Karpas-422 (cell line): Measurements from ENCODE around the gene CPAMD8. TPM values are rescaled to one million over a fixed set of nuclear protein-coding genes. Genes with fewer than 3 reads are reported as not detected.

Experiments
- DNase-seq: peaks from one replicate; pipeline ENCODE4 v3.0.0-alpha.2; 2015
- H2AFZ ChIP-seq: fragments of 200-600 bp; sonication (generic); 2 replicates; pipeline ENCODE4 v1.6.1; 2014; ENCODE audit warnings: antibody characterized with exemption, low read length, mixed read lengths
- H3K27ac ChIP-seq: fragments of 200-600 bp; sonication (generic); 2 replicates; pipeline ENCODE4 v1.5.1; 2014; ENCODE audit warnings: mild to moderate bottlenecking, low read length, moderate library complexity
- H3K27me3 ChIP-seq: fragments of 200-600 bp; sonication (generic); 2 replicates; pipeline ENCODE4 v1.6.1; 2014; ENCODE audit warnings: low read length, mixed read lengths
- H3K36me3 ChIP-seq: fragments of 200-600 bp; sonication (generic); 2 replicates; pipeline ENCODE4 v1.6.1; 2014; ENCODE audit warnings: low read length, mixed read lengths; ENCODE audit not compliant: insufficient read depth
- H3K4me1 ChIP-seq: fragments of 200-600 bp; sonication (generic); 2 replicates; pipeline ENCODE4 v1.6.1; 2014; ENCODE audit warnings: mild to moderate bottlenecking, low read length, mixed read lengths
- H3K4me2 ChIP-seq: fragments of 200-600 bp; sonication (generic); 2 replicates; pipeline ENCODE4 v1.6.1; 2014; ENCODE audit warnings: low read length, low read depth, mild to moderate bottlenecking; ENCODE audit not compliant: poor library complexity, severe bottlenecking
- H3K4me3 ChIP-seq: fragments of 200-600 bp; sonication (generic); 2 replicates; pipeline ENCODE4 v1.5.1; 2014; ENCODE audit warnings: mild to moderate bottlenecking, antibody characterized with exemption, low read length, mixed read lengths
- H3K79me2 ChIP-seq: fragments of 200-600 bp; sonication (generic); 2 replicates; pipeline ENCODE4 v1.6.1; 2014; ENCODE audit warnings: mild to moderate bottlenecking, low read length, mixed read lengths
- H3K9ac ChIP-seq: fragments of 200-600 bp; sonication (generic); 2 replicates; pipeline ENCODE4 v1.6.0; 2014; ENCODE audit warnings: low read length
- H3K9me2 ChIP-seq: fragments of 200-600 bp; sonication (generic), shearing (Covaris generic); replicated peaks from 2 replicates; pipeline ENCODE4 v1.6.0; 2014; ENCODE audit warnings: mild to moderate bottlenecking, low read length, moderate library complexity; ENCODE audit not compliant: insufficient read depth
- H3K9me3 ChIP-seq: fragments of 300-700, 200-600 bp; sonication (generic); 2 replicates; pipeline ENCODE4 v1.6.1; 2014; ENCODE audit warnings: low read length, mixed read lengths
- H4K20me1 ChIP-seq: fragments of 200-600 bp; sonication (generic); 2 replicates; pipeline ENCODE4 v1.6.1; 2014; ENCODE audit warnings: mild to moderate bottlenecking, antibody characterized with exemption, low read length, low read depth; ENCODE audit not compliant: insufficient read depth
- total RNA-seq: library from RNA; depleted of rRNA; stranded (reverse); fragments of >200 nt; shearing (Covaris generic); gene quantifications from 2 replicates; pipeline ENCODE4 v1.2.3, GENCODE V29; 2014; ENCODE audit warnings: low replicate concordance

CPAMD8 gene
- total RNA-seq, 1 experiment from 2014 or later: not detected

DNA sequence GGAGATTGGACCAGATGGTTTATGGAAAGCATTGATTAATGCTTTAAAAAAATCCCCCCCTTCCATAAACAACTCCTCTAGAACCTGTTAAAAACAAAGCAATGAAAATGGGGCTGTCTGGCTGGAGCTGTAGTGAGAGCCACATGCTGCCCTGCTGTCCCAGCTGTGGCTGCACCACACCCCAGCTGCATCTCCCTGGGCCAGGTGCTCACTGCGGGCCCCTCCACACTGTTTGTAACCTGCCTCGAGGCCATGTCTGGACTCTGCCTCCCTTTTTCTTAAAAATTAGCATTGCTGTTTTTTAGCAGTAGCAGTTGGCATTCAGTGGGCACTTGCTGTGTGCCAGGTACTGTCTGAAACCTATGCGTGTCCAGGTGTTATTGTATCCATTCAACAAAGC lies 153.0 kb downstream of the CPAMD8 start:
- no peak overlapping the region for H3K4me3 ChIP-seq

DNA sequence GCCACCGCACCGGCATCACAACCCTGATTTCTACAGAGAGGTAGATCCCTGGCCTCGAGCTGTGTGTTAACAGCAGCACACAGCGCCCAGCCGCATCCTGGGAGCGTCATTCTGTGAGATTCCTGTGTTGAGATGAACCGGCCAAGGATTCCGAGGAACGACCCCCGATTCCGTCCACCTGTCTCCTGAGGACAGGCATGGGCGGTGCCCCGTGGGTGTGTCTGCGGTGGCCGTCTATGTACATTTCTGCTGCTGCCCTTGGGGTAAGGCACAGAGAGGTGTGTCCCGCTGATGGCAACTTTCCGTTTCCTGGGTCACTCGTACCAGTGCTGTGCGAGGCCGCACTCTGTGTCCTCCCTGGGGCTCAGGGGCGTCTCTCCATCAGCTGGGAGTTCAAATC lies 153.9 kb downstream of the CPAMD8 start:
- Histone ChIP-seq H3K9ac (no peak overlapping the region), H3K4me2 (no peak overlapping the region), H3K4me3 (no peak overlapping the region), H3K4me1 (no peaks in the 10 kb centered on the region), H4K20me1 (no peaks in the 10 kb centered on the region), H3K36me3 (peaks cover 18% of the 10 kb centered on the region), H3K9me2 (no peaks in the 10 kb centered on the region), H3K27ac (no peak overlapping the region), H3K9me3 (no peaks in the 10 kb centered on the region), H3K79me2 (peaks cover 8% of the 10 kb centered on the region; the same call in 1 of the 2 replicates), H3K27me3 (no peaks in the 10 kb centered on the region), H2AFZ (no peak overlapping the region)
- DNase-seq: no peak

More for the DNA sequence above, 153.0 kb downstream of the CPAMD8 start:
- H3K27me3 ChIP-seq: no peaks in the 10 kb centered on the region
- H3K4me1 ChIP-seq: no peaks in the 10 kb centered on the region
- H4K20me1 ChIP-seq: no peaks in the 10 kb centered on the region
- H3K9me2 ChIP-seq: no peaks in the 10 kb centered on the region
- no peak overlapping the region for H3K27ac ChIP-seq
- peaks cover 8% of the 10 kb centered on the region; the same call in 1 of the 2 replicates for H3K79me2 ChIP-seq
- no peak overlapping the region for H3K4me2 ChIP-seq
- no peak overlapping the region for H3K9ac ChIP-seq
- no peak overlapping the region for H2AFZ ChIP-seq
- H3K9me3 ChIP-seq: no peaks in the 10 kb centered on the region
- H3K36me3 ChIP-seq: peaks cover 21% of the 10 kb centered on the region
- DNase-seq: no peak

DNA sequence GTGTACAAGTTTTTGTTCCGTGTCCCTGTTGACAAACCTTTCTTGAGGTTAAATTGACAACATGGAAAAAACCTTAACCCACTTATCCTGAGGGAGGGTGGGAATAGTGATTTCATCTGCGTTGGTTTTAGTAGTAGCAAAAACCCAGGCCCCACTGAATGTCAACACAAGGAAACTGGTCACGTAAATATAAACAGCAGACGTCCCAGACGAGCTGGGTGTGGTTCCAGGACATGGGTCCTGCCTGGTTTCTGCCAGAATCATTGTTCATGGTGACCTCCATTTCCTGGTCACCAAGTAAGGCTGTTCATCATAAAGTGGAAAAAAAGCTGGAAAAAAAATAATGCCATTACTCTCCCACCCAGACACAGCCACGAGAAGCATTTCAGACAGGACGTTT lies 154.7 kb downstream of the CPAMD8 start:
- H3K36me3 ChIP-seq: peaks cover 18% of the 10 kb centered on the region
- H3K79me2 ChIP-seq: peaks cover 8% of the 10 kb centered on the region; the same call in 1 of the 2 replicates
- H3K4me2 ChIP-seq: no peak overlapping the region
- no peak overlapping the region for H3K4me3 ChIP-seq
- no peaks in the 10 kb centered on the region for H3K9me2 ChIP-seq
- no peaks in the 10 kb centered on the region for H3K9me3 ChIP-seq
- no peaks in the 10 kb centered on the region for H3K27me3 ChIP-seq
- H3K4me1 ChIP-seq: no peaks in the 10 kb centered on the region
- H4K20me1 ChIP-seq: no peaks in the 10 kb centered on the region
- DNase-seq: no peak
- H2AFZ ChIP-seq: no peak overlapping the region
- H3K9ac ChIP-seq: no peak overlapping the region
- H3K27ac ChIP-seq: no peak overlapping the region

DNA sequence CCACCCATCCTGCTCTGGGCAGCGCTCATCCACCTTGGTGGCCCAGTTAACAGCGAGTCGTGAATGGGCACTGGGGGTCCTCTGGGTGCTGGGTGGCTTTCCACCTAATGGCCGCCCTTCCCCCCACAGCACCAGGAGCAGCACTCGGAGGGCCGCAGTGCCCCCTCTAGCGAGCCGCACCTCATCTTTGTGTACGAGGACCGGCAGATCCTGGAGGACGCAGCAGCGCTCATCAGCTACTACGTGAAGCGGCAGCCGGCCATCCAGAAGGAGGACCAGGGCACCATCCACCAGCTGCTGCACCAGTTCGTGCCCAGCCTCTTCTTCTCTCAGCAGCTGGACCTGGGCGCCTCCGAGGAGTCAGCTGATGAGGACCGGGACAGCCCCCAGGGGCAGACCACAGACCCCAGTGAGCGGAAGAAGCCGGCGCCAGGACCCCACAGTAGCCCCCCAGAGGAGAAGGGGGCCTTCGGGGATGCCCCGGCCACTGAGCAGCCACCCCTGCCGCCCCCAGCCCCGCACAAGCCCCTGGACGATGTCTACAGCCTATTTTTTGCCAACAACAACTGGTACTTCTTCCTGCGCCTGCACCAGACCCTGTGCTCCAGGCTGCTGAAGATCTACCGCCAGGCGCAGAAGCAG lies 157.2 kb downstream of the CPAMD8 start:
- Histone ChIP-seq H3K9me3 (no peaks in the 10 kb centered on the region), H3K9ac (no peak overlapping the region), H3K27me3 (no peaks in the 10 kb centered on the region), H4K20me1 (no peaks in the 10 kb centered on the region), H3K4me3 (no peak overlapping the region), H3K79me2 (peaks cover 3% of the 10 kb centered on the region; the same call in 1 of the 2 replicates), H3K36me3 (peaks cover 18% of the 10 kb centered on the region), H3K27ac (no peak overlapping the region), H2AFZ (no peak overlapping the region), H3K4me2 (no peak overlapping the region), H3K9me2 (no peaks in the 10 kb centered on the region), H3K4me1 (no peaks in the 10 kb centered on the region)
- no peak for DNase-seq

DNA sequence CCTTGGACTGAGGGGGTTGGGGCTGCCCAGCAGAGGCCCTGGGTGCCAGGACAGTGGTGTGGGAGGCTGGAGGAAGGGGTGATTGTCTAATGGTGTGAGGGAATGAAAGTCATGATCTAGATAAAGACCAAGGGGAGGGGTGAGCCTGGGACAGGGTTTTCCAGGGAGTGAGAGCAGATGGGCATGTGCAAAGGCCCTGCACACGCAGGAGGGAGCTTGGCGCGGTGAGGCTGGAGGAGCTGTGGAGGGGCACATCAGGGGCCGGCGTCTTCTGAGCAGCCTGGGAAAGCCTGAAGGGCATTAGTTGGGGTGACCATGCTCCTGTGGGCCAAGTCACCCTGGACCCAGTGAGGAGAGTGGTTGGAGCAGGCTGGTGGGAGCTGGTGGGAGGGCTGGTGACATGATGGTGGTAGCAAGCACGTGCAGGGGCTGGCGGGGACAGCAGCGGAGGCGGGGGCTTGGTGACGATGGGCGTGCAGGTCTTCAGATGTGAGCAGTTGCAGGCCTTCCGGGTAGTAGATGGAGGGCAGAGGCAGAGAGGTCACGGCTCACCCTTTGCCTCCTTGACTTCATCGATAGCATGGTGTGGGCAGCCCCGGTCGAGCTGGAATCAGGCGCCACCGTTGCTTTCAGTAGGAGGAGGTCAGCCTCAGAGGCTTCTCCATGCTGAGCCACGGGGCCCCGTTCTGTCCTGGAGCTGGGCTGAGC lies 158.0 kb downstream of the CPAMD8 start:
- no peak overlapping the region for H3K9ac ChIP-seq
- no peaks in the 10 kb centered on the region for H3K27me3 ChIP-seq
- no peak overlapping the region for H3K27ac ChIP-seq
- H2AFZ ChIP-seq: no peak overlapping the region
- no peaks in the 10 kb centered on the region for H3K9me3 ChIP-seq
- peaks cover 15% of the 10 kb centered on the region for H3K36me3 ChIP-seq
- DNase-seq: no peak
- H3K79me2 ChIP-seq: no peaks in the 10 kb centered on the region
- no peak overlapping the region for H3K4me3 ChIP-seq
- no peaks in the 10 kb centered on the region for H3K4me1 ChIP-seq
- H3K9me2 ChIP-seq: no peaks in the 10 kb centered on the region
- no peak overlapping the region for H3K4me2 ChIP-seq
- no peaks in the 10 kb centered on the region for H4K20me1 ChIP-seq

DNA sequence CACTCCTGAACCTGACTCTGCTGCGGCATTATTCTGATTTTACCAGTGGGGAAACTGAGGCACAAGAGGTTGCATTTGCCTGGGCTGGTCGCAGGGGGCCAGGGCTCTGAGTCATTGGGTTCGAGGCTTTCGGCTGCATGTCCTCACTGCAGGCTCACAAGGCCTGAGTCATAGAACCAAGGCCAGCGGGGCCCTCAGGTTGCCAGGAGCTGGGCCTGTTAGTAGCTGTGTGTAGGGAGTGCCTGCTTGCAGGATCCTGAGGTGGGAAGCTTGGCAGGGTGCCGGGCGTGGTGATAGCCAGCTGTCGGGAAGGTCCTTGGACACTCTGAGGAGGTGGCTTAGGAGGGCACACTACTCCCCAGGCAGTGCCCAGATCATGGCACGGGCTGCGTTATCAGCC lies 159.4 kb downstream of the CPAMD8 start:
- Histone ChIP-seq H3K36me3 (peaks cover 14% of the 10 kb centered on the region; the same call in 1 of the 2 replicates), H3K4me3 (no peak overlapping the region), H3K79me2 (no peaks in the 10 kb centered on the region), H3K9me2 (no peaks in the 10 kb centered on the region), H3K9me3 (no peaks in the 10 kb centered on the region), H3K27ac (no peak overlapping the region), H3K27me3 (no peaks in the 10 kb centered on the region), H2AFZ (no peak overlapping the region), H3K4me2 (no peak overlapping the region), H3K9ac (no peak overlapping the region), H4K20me1 (no peaks in the 10 kb centered on the region), H3K4me1 (no peaks in the 10 kb centered on the region)
- no peak for DNase-seq

DNA sequence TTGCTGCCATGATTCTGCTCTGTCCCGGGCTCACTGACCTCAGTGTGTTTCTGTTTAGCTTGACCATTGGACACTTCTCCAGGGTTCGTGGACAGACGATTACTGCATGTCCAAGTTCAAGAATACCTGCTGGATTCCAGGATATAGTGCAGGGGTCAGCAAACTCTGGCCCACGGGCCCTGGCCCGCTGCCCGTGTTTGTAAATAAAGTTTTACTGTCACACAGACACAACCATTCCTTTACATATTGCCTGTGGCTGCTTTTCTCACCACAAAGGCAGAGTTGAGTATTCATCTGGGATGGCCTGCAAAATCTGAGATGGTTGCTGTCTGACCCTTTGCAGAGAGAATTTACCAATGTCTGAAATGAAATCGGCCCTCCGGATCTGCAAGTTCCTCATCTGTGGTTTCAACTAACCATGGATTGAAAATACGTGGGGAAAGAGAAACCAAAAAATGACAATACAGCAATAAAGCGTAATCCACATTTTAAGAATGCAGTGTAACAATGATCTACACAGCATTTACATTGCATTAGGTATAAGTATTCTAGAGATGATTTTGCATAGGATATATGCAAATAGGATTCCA lies 163.7 kb downstream of the CPAMD8 start:
- Histone ChIP-seq H3K4me3 (no peak overlapping the region), H3K9me3 (no peaks in the 10 kb centered on the region), H3K4me1 (no peaks in the 10 kb centered on the region), H3K9ac (no peak overlapping the region), H2AFZ (no peak overlapping the region), H3K27ac (no peak overlapping the region), H3K9me2 (no peaks in the 10 kb centered on the region), H3K27me3 (no peaks in the 10 kb centered on the region), H3K36me3 (peaks cover 4% of the 10 kb centered on the region; the same call in 1 of the 2 replicates), H3K4me2 (no peak overlapping the region), H3K79me2 (no peaks in the 10 kb centered on the region), H4K20me1 (no peaks in the 10 kb centered on the region)
- no peak for DNase-seq

DNA sequence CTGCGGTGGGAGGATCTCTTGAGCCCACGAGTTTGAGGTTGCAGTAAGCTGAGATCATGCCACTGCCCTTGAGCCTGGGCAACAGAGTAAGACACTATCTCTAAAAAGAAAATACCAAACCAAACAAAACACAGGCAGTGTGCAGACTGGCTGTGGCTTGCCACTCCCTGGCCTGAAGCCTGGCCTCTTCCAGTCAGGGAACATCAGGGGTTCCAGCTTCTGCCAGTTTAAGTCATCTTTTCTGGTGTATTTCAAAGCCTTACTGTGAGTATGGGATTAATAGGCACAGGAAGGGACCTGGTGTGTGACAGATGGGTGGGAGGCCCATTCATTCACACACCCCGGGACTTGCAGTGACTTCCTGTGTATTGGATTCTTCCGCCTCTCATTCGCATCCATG lies 164.8 kb downstream of the CPAMD8 start:
- Histone ChIP-seq H3K36me3 (peaks cover 4% of the 10 kb centered on the region; the same call in 1 of the 2 replicates), H3K79me2 (no peaks in the 10 kb centered on the region), H3K9me3 (no peaks in the 10 kb centered on the region), H3K9ac (no peak overlapping the region), H3K9me2 (no peaks in the 10 kb centered on the region), H4K20me1 (no peaks in the 10 kb centered on the region), H3K27ac (no peak overlapping the region), H3K4me2 (no peak overlapping the region), H3K27me3 (no peaks in the 10 kb centered on the region), H3K4me3 (no peak overlapping the region), H3K4me1 (no peaks in the 10 kb centered on the region), H2AFZ (no peak overlapping the region)
- no peak for DNase-seq
